ENCODE measurements around the gene ALPI.
"Not testable (repeated sequence)": the region's sequence is repeated elsewhere in the genome, so short reads cannot be mapped to it uniquely, and the experiment has no call there.

The ALPI gene

DNA sequence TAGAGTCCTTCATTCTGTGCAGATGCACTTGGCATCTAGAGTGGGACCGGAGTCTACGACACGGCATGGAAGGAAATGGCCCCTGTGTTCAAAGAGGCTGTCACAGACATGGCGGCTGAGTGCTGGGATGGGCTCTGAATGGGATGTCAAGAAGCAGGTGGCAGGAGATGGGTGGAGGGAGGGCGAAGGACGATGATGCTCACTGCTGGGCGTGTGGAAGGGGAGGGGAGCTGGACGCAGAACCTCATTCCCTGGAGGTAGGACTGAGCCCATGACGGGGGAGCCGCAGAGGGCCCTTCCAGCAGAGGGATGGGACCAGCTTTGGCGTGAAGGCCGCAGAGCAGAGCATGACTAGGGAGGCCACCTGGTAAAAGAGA, 18.8 kb upstream of the ALPI start:
- H3K27ac ChIP-seq: no peak overlapping the region
- no peak for TF ChIP-seq CTCF (conservative IDR thresholded peaks at IDR 0.05)

DNA sequence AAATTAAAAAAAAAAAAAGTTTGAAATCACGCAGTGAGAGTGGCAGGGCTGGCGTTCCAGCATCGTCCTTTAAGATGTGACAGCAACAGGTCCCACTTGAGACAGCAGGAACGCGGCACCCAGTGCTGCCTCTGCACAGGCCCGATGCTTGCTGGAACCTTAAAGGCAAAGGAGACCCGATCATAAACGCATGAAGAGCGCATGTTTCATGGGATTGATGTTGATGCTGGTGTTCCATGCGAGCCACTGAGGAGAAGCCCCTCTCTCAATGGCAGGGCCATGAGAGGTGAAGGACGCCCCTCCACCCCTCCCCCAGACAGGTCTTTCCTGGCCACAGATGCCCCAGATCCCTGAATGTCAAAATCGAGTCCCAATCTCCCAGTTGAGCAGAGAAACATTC, 17.9 kb upstream of the ALPI start:
- H3K27ac ChIP-seq: no peak overlapping the region
- TF ChIP-seq CTCF (conservative IDR thresholded peaks at IDR 0.05): no peak

- H3K27ac ChIP-seq: no peak overlapping the region
- peak; percentile 74 for TF ChIP-seq CTCF (conservative IDR thresholded peaks at IDR 0.05)
Observed at GRCh38 chr2:232438951-232439757, 16.8 kb upstream of the ALPI start.

GRCh38 chr2:232439758-232440135, 16.2 kb upstream of the ALPI start:
- TF ChIP-seq CTCF (conservative IDR thresholded peaks at IDR 0.05): no peak; the same call in none of the 2 replicates
- no peak overlapping the region for H3K27ac ChIP-seq

GRCh38 chr2:232440220-232441018, 15.5 kb upstream of the ALPI start:
- H3K27ac ChIP-seq: not testable (repeated sequence)
- TF ChIP-seq CTCF (conservative IDR thresholded peaks at IDR 0.05): peak; percentile 92

DNA sequence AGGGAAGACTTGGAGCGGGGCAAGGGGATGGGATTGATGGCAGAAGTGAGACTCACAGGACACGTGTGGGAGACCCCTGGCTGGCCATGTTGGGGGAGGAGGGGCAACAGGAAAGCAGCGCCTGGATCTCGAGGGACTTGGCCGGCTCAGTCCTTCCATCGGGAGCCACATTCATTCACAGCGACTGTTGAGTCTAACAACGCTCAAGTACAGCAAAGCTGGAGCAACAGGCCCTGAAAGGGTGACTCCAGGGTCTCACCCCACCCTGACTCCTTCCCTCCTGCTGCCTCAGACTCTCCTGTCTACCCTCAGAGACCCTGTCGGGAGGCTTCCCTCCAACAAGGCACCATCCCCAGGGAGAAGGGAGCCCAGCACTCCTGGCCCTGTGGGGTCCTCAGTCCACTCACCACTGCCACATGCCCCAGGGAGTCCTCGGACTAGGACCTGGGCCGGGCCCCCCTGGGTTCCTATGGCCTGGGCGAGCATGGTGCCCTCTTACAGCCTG, 14.8 kb upstream of the ALPI start:
- no peak for TF ChIP-seq CTCF (conservative IDR thresholded peaks at IDR 0.05)
- H3K27ac ChIP-seq: no peak overlapping the region

- H3K27ac ChIP-seq: not testable (repeated sequence)
Observed at GRCh38 chr2:232441922-232442321, 14.0 kb upstream of the ALPI start.

DNA sequence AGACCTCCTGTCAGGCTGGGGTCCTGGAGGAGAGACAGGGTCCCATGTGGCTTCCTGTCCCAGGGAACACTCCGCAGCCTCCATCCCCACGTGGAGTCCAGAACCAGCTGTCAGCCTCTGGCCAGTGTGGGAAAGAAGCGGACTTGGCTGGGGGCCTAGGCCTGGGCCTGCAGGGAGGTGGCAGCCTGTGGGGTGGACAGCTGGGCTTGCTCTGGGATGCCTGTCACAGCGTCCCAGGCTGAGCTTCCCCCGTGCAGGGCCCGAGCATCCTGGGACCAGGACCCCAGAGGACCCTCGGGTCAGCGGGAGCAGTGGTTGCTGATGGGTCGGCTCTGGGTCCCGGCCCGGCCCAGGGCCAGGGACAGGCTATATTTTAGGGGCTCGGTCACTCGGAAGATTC, 13.5 kb upstream of the ALPI start:
- H3K27ac ChIP-seq: not testable (repeated sequence)

DNA sequence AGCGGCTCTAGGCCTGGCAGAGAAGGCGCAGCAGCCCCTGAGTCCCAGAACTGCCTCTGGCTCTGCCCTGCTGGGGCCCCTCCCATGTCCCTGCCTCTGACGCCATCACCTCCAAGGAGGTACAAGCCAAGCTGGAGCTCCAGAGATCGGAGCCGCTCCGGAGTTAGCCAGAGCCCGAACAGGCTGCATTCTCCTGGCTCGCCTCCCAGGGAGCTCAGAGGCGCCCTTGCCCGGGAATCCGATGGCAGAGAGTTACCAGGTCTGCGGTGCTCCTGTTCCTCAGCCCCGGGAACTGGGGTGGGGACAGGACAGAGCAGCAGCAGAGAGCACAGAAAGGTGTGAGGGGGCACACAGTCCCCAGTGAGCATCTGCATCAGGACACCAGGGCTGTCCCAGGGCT, 12.9 kb upstream of the ALPI start:
- H3K27ac ChIP-seq: not testable (repeated sequence)

DNA sequence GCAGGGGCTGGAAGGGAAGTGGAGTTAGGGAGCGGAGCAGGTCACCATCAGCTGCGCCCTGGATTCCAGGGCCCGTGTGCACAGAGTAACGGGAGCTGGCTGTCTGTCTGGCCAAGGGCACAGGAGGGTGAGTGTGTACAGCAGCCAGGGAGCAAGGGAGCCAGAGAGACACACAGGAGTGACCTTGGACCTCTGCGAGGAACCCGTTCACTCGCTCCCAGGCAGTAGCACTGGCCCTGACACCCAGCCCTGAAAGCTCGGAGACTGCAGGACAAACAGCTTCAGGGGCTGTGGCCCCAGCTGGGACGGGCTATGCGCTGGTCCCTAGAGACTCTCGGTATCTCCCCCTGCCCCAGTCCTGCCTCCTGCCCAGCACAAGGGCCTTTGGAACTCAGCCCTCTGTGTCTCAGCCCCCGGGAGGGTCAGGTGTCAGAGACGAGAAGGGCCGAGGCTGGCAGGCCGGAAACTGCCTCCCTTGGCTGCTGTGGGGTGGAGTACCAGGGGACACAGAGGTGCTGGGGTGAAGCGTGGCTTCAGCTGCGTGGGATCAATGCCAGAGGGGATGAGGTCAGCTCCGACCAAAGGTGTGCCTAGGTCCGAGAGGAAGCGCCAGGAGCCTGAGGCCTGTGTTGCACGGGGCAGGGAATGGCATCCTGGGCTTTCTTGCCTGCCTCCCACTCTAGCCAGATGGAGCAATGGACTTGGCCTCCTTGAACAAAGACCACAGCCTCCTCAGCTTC, 12.1 kb upstream of the ALPI start:
- not testable (repeated sequence) for H3K27ac ChIP-seq

Measured in VCaP (cell line).